Liver (tissue), 9 donors: ENCODE results near the gene PSENEN. TPM values are rescaled to one million over a fixed set of nuclear protein-coding genes. Genes with fewer than 3 reads are reported as not detected.

Experiments
- DNase-seq: peaks from one replicate; pipeline ENCODE4 v3.0.0-alpha.2; 2017; ENCODE audit warnings: low spot score
- H3K27ac ChIP-seq, 2 donors: one replicate each; pipeline ENCODE4 v1.7.0; 2013; ENCODE audit warnings: inconsistent platforms in 2 of 2, low read length in 2 of 2, control low read depth in 1 of 2, low read depth in 1 of 2, mild to moderate bottlenecking in 1 of 2
- H3K27me3 ChIP-seq, 4 donors: one replicate each; pipeline versions ENCODE4 v1.6.1 to v1.7.0; 2013; ENCODE audit warnings: low read length in 3 of 4, inconsistent platforms in 1 of 4, mild to moderate bottlenecking in 1 of 4, moderate library complexity in 1 of 4; ENCODE audit not compliant: control insufficient read depth in 4 of 4, insufficient read depth in 4 of 4
- H3K36me3 ChIP-seq, 4 donors: one replicate each; pipeline versions ENCODE4 v1.6.1 to v1.7.0; 2013; ENCODE audit warnings: low read length in 3 of 4, mild to moderate bottlenecking in 3 of 4, low read depth in 1 of 4, moderate library complexity in 1 of 4; ENCODE audit not compliant: control insufficient read depth in 4 of 4, insufficient read depth in 3 of 4
- H3K4me1 ChIP-seq, 4 donors: one replicate each; pipeline versions ENCODE4 v1.6.1 to v1.7.0; 2013; ENCODE audit warnings: low read length in 3 of 4, mild to moderate bottlenecking in 3 of 4, moderate library complexity in 1 of 4; ENCODE audit not compliant: control insufficient read depth in 4 of 4, insufficient read depth in 4 of 4
- H3K4me3 ChIP-seq, 3 donors: one replicate each; pipeline versions ENCODE4 v1.6.1 to v1.7.0; 2013; ENCODE audit warnings: low read length in 3 of 3, control low read depth in 1 of 3, low read depth in 1 of 3, mild to moderate bottlenecking in 1 of 3
- H3K9ac ChIP-seq, 2 donors: one replicate each; pipeline ENCODE4 v1.7.0; 2013; ENCODE audit warnings: low read length in 2 of 2, mild to moderate bottlenecking in 2 of 2, moderate library complexity in 2 of 2, control low read depth in 1 of 2, low read depth in 1 of 2
- H3K9me3 ChIP-seq, 4 donors: one replicate each; pipeline versions ENCODE4 v1.6.1 to v1.7.0; 2013; ENCODE audit warnings: low read length in 3 of 4; ENCODE audit not compliant: control insufficient read depth in 4 of 4
- EGR1 ChIP-seq, 2 donors: IDR thresholded peaks; 2 replicates each; pipeline ENCODE4 v1.6.1; 2016 to 2018; ENCODE audit warnings: antibody characterized with exemption in 2 of 2, low read depth in 2 of 2
- FOXA1 ChIP-seq: IDR thresholded peaks from 2 replicates; pipeline ENCODE4 v1.6.1; 2016; ENCODE audit warnings: antibody characterized with exemption
- HNF4A ChIP-seq, 2 donors: conservative IDR thresholded peaks; 2 replicates each; pipeline ENCODE4 v1.6.1; 2016; ENCODE audit warnings: antibody characterized with exemption in 2 of 2, mild to moderate bottlenecking in 2 of 2
- HNF4G ChIP-seq: IDR thresholded peaks from 2 replicates; pipeline ENCODE4 v1.6.1; 2016; ENCODE audit warnings: antibody characterized with exemption
- RXRA ChIP-seq, 2 donors: IDR thresholded peaks; 2 replicates each; pipeline ENCODE4 v1.6.1; 2017 to 2018; ENCODE audit warnings: antibody characterized with exemption in 2 of 2, mild to moderate bottlenecking in 1 of 2
- SP1 ChIP-seq: IDR thresholded peaks from 2 replicates; pipeline ENCODE4 v1.6.1; 2018; ENCODE audit warnings: antibody characterized with exemption, mild to moderate bottlenecking
- TAF1 ChIP-seq: conservative IDR thresholded peaks from 2 replicates; pipeline ENCODE4 v1.6.1; 2016; ENCODE audit warnings: antibody characterized with exemption, mild to moderate bottlenecking
- WGBS: extraction: QIAGEN DNeasy Blood & Tissue Kit; methylation state at CpG from one replicate; pipeline ENCODE4 v1.1.7; 2013; 5-methylcytosine and 5-hydroxymethylcytosine counted together
- polyA plus RNA-seq, 2 donors: library from polyadenylated mRNA; stranded (reverse) in 1 of 2; unstranded in 1 of 2; fragments of 200-250 nt in 1 of 2; fragments of >200 nt in 1 of 2; fragmentation: Nextera tagmentation in 1 of 2; extraction: Ambion mirVana in 1 of 2; gene quantifications; one replicate each; pipeline versions ENCODE4 v1.2.1 to v1.2.3, GENCODE V29; 2013 to 2015
- total RNA-seq, 2 donors: library from RNA; depleted of rRNA; stranded (reverse); fragments of >200 nt; gene quantifications; one replicate each; pipeline ENCODE4 v1.2.3, GENCODE V29; 2014
- TF ChIP-seq, protein P1 (sequence below): IDR thresholded peaks from 2 replicates; pipeline ENCODE4 v1.6.1; 2016; ENCODE audit warnings: antibody characterized with exemption, mild to moderate bottlenecking
- TF ChIP-seq, protein P2 (sequence below): fragments of 150-350 bp; IDR thresholded peaks from 2 replicates; pipeline ENCODE4 v1.5.1; 2017; ENCODE audit warnings: improper control_type of control experiment, low read depth, low read length; ENCODE audit not compliant: missing input control
- TF ChIP-seq, protein P3 (sequence below): IDR thresholded peaks from 2 replicates; pipeline ENCODE4 v1.6.1; 2016; ENCODE audit warnings: antibody characterized with exemption
- TF ChIP-seq, protein P4 (sequence below): IDR thresholded peaks from 2 replicates; pipeline ENCODE4 v1.6.1; 2016; ENCODE audit warnings: antibody characterized with exemption
- donor health status: healthy.
- donor health status: healthy.
- donor health status: healthy.
- donor health status: healthy.
- donor health status: healthy.

PSENEN gene
- total and polyA plus RNA-seq, 4 donors, result 7.4 to 58.1 (median 20.7) TPM

GRCh38 chr19:35744430-35745327 is 772 bp upstream of the PSENEN start (continued):
- TF ChIP-seq, protein P1, sequence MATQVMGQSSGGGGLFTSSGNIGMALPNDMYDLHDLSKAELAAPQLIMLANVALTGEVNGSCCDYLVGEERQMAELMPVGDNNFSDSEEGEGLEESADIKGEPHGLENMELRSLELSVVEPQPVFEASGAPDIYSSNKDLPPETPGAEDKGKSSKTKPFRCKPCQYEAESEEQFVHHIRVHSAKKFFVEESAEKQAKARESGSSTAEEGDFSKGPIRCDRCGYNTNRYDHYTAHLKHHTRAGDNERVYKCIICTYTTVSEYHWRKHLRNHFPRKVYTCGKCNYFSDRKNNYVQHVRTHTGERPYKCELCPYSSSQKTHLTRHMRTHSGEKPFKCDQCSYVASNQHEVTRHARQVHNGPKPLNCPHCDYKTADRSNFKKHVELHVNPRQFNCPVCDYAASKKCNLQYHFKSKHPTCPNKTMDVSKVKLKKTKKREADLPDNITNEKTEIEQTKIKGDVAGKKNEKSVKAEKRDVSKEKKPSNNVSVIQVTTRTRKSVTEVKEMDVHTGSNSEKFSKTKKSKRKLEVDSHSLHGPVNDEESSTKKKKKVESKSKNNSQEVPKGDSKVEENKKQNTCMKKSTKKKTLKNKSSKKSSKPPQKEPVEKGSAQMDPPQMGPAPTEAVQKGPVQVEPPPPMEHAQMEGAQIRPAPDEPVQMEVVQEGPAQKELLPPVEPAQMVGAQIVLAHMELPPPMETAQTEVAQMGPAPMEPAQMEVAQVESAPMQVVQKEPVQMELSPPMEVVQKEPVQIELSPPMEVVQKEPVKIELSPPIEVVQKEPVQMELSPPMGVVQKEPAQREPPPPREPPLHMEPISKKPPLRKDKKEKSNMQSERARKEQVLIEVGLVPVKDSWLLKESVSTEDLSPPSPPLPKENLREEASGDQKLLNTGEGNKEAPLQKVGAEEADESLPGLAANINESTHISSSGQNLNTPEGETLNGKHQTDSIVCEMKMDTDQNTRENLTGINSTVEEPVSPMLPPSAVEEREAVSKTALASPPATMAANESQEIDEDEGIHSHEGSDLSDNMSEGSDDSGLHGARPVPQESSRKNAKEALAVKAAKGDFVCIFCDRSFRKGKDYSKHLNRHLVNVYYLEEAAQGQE, result no peak
- TF ChIP-seq RXRA (IDR thresholded peaks at IDR 0.05), result peak in 1 of 2 donors; percentile 6

DNA sequence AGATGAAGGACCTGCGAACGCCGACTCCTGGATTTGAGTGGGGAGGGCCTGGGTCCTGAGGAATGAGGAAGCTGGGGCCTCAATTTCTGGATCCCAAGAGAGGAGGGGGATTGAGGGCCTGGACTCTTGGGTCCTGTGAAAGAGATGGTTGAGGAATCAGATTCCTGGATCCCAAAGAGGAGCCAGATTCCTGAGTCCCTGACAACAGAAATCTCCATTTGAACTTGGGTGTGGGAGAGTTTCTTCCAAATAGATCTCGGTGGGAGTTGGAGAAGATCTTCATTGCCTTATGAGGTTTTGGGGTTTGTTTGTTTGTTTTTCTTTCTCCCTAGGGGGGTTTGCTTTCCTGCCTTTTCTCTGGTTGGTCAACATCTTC is 624 bp downstream of the PSENEN start:
- DNase-seq, result no peak
- peak overlapping the region; percentile 51 to 57 for H3K9ac ChIP-seq
- peaks cover 6 to 41% (median 29%) of the 10 kb centered on the region in 4 donors for H3K4me1 ChIP-seq
- H3K4me3 ChIP-seq, result peak overlapping the region; percentile 81 to 87 (median 82)
- H3K27me3 ChIP-seq, result no peaks in the 10 kb centered on the region
- 14% methylated on average over 4 of the region's 4 CpGs for WGBS
- no peaks in the 10 kb centered on the region for H3K9me3 ChIP-seq
- H3K36me3 ChIP-seq, result peaks cover 0 to 3% (median 0%) of the 10 kb centered on the region in 4 donors
- TF ChIP-seq, protein P2, sequence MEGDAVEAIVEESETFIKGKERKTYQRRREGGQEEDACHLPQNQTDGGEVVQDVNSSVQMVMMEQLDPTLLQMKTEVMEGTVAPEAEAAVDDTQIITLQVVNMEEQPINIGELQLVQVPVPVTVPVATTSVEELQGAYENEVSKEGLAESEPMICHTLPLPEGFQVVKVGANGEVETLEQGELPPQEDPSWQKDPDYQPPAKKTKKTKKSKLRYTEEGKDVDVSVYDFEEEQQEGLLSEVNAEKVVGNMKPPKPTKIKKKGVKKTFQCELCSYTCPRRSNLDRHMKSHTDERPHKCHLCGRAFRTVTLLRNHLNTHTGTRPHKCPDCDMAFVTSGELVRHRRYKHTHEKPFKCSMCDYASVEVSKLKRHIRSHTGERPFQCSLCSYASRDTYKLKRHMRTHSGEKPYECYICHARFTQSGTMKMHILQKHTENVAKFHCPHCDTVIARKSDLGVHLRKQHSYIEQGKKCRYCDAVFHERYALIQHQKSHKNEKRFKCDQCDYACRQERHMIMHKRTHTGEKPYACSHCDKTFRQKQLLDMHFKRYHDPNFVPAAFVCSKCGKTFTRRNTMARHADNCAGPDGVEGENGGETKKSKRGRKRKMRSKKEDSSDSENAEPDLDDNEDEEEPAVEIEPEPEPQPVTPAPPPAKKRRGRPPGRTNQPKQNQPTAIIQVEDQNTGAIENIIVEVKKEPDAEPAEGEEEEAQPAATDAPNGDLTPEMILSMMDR, result no peak
- TF ChIP-seq HNF4G (no peak), SP1 (no peak), FOXA1 (no peak), TAF1 (no peak), EGR1 (IDR thresholded peaks at IDR 0.05; ENCODE audit: low read depth in 2 of 2) (no peak), HNF4A (conservative IDR thresholded peaks at IDR 0.05) (no peak)
- TF ChIP-seq, protein P3, sequence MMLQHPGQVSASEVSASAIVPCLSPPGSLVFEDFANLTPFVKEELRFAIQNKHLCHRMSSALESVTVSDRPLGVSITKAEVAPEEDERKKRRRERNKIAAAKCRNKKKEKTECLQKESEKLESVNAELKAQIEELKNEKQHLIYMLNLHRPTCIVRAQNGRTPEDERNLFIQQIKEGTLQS, result no peak
- TF ChIP-seq, protein P4, sequence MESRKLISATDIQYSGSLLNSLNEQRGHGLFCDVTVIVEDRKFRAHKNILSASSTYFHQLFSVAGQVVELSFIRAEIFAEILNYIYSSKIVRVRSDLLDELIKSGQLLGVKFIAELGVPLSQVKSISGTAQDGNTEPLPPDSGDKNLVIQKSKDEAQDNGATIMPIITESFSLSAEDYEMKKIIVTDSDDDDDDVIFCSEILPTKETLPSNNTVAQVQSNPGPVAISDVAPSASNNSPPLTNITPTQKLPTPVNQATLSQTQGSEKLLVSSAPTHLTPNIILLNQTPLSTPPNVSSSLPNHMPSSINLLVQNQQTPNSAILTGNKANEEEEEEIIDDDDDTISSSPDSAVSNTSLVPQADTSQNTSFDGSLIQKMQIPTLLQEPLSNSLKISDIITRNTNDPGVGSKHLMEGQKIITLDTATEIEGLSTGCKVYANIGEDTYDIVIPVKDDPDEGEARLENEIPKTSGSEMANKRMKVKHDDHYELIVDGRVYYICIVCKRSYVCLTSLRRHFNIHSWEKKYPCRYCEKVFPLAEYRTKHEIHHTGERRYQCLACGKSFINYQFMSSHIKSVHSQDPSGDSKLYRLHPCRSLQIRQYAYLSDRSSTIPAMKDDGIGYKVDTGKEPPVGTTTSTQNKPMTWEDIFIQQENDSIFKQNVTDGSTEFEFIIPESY, result no peak
- TF ChIP-seq, protein P1, result no peak
- peak overlapping the region; percentile 52 to 68 for H3K27ac ChIP-seq
